GM12873 (cell line): ENCODE results near the gene TMPRSS15.

Experiments used
- CTCF ChIP-seq: IDR thresholded peaks from 2 replicates; pipeline ENCODE4 v1.5.1; 2012; ENCODE audit warnings: low read depth, mild to moderate bottlenecking, moderate library complexity, low read length, control low read depth; ENCODE audit not compliant: insufficient read depth; ENCODE audit errors: missing control alignments

The TMPRSS15 gene

GRCh38 chr21:18285379-18285778 lies 118.2 kb downstream of the TMPRSS15 start:
- no peak for TF ChIP-seq CTCF

GRCh38 chr21:18275781-18276180 lies 127.8 kb downstream of the TMPRSS15 start:
- no peak for TF ChIP-seq CTCF

GRCh38 chr21:18274370-18274769 lies 129.2 kb downstream of the TMPRSS15 start:
- no peak for TF ChIP-seq CTCF

GRCh38 chr21:18273400-18273799 lies 130.2 kb downstream of the TMPRSS15 start:
- no peak for TF ChIP-seq CTCF

GRCh38 chr21:18269856-18270255 lies 133.7 kb downstream of the TMPRSS15 start:
- TF ChIP-seq CTCF = no peak

GRCh38 chr21:18268906-18269305 lies 134.7 kb downstream of the TMPRSS15 start:
- no peak for TF ChIP-seq CTCF

GRCh38 chr21:18267496-18267895 lies 136.1 kb downstream of the TMPRSS15 start:
- TF ChIP-seq CTCF = no peak
